ENCODE measurements around the gene KLHL29.

DNA sequence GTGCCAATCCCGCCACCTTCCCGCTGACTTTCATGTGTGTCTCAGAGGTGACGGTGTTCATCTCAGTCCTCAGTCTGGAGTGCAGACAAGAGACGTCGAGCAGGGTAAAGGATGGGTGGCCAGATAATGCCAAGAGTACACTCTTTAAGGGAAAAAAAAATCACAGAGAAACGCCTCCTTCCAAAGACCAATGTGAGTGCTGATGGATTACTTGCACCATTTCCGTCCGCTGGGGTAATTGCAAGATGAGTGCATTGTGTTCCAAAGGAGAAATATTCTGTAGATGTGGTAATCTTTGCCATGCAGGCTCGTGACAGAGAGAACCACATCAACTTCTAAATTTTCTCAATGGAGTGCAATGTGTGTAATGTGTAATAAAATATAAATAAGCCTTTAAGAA is 81.0 kb downstream of the KLHL29 start:
- TF ChIP-seq, protein P1, sequence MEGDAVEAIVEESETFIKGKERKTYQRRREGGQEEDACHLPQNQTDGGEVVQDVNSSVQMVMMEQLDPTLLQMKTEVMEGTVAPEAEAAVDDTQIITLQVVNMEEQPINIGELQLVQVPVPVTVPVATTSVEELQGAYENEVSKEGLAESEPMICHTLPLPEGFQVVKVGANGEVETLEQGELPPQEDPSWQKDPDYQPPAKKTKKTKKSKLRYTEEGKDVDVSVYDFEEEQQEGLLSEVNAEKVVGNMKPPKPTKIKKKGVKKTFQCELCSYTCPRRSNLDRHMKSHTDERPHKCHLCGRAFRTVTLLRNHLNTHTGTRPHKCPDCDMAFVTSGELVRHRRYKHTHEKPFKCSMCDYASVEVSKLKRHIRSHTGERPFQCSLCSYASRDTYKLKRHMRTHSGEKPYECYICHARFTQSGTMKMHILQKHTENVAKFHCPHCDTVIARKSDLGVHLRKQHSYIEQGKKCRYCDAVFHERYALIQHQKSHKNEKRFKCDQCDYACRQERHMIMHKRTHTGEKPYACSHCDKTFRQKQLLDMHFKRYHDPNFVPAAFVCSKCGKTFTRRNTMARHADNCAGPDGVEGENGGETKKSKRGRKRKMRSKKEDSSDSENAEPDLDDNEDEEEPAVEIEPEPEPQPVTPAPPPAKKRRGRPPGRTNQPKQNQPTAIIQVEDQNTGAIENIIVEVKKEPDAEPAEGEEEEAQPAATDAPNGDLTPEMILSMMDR (IDR thresholded peaks at IDR 0.05 in 8 of 11, conservative IDR thresholded peaks at IDR 0.05 in 3 of 11), result no peak
- no peak for TF ChIP-seq POLR2A (IDR thresholded peaks at IDR 0.05)
- no peak for TF ChIP-seq POLR2AphosphoS5 (IDR thresholded peaks at IDR 0.05)
